ENCODE results near the gene UBAC2. TPM values are rescaled to one million over a fixed set of nuclear protein-coding genes. Genes with fewer than 3 reads are reported as not detected.
"Not testable (repeated sequence)": the region's sequence is repeated elsewhere in the genome, so short reads cannot be mapped to it uniquely, and the experiment has no call there.

Gene UBAC2
- total and polyA plus RNA-seq, 2 of the 8 experiments (the other 6 are each of a cell fraction or from before 2014, with no cell fraction given): 75.9 to 76.9 TPM

GRCh38 chr13:99249178-99249577 is 48.5 kb downstream of the UBAC2 start:
- CTCF ChIA-PET (ENCODE audit: partially characterized antibody): interaction anchor here (0.6 to 1.6 kb wide), 3 partner anchors 10 to 799 kb away, joined by 3 to 4 read pairs (median 3); no protein-coding TSS in a partner anchor
- H3K14ac ChIP-seq (ENCODE audit: insufficient read length); H2BK15ac ChIP-seq (ENCODE audit: low read length); H3K79me1 ChIP-seq (ENCODE audit: low read depth, low read length); H3K27me3 ChIP-seq (replicated peaks in 1 of 4; ENCODE audit: control insufficient read depth in 3 of 4, extremely low read depth in 1 of 4, insufficient read depth in 3 of 4, low read length in 3 of 4); H3K4me1 ChIP-seq (replicated peaks in 1 of 4; ENCODE audit: control insufficient read depth in 3 of 4, insufficient read depth in 4 of 4, low read length in 3 of 4); H3K4me3 ChIP-seq (ENCODE audit: extremely low read depth in 1 of 4, insufficient read depth in 2 of 4, low read depth in 3 of 4, low read length in 4 of 4); H3K36me3 ChIP-seq (ENCODE audit: control insufficient read depth in 2 of 4, insufficient read depth in 4 of 4, low read length in 3 of 4); H3K79me2 ChIP-seq (ENCODE audit: control insufficient read depth in 1 of 2, insufficient read depth in 2 of 2, low read length in 2 of 2); FAIRE-seq; H3K23me2 ChIP-seq (ENCODE audit: low read depth, low read length); H3K18ac ChIP-seq (ENCODE audit: extremely low read depth, low read length); H3K27ac ChIP-seq (ENCODE audit: low read depth, low read length); DNase-seq (ENCODE audit: low read depth in 1 of 2, low spot score in 2 of 2); H2BK20ac ChIP-seq (ENCODE audit: low read length); H4K20me1 ChIP-seq (replicated peaks in 1 of 2; ENCODE audit: control insufficient read depth in 1 of 2, insufficient read depth in 2 of 2, low read length in 2 of 2); H4K5ac ChIP-seq (ENCODE audit: insufficient read length, low read depth, low read length); H2BK12ac ChIP-seq (ENCODE audit: low read depth, low read length); H2BK120ac ChIP-seq (replicated peaks; ENCODE audit: low read depth, low read length); H3K4me2 ChIP-seq (ENCODE audit: insufficient read depth in 1 of 2, low read depth in 2 of 2, low read length in 2 of 2); H3K56ac ChIP-seq (replicated peaks; ENCODE audit: insufficient read length, low read depth, low read length); H3K9me3 ChIP-seq (ENCODE audit: insufficient read depth in 2 of 2, low read depth in 1 of 2, low read length in 1 of 2); POLR2A ChIA-PET (ENCODE audit: partially characterized antibody); H3K9ac ChIP-seq (replicated peaks in 1 of 4; ENCODE audit: extremely low read depth in 1 of 4, low read depth in 3 of 4, low read length in 3 of 4); H4K91ac ChIP-seq (replicated peaks; ENCODE audit: insufficient read length, low read length); H2BK5ac ChIP-seq (ENCODE audit: low read depth, low read length); H3K4ac ChIP-seq (replicated peaks; ENCODE audit: insufficient read length, low read depth, low read length); H2AFZ ChIP-seq (ENCODE audit: low read length); H4K8ac ChIP-seq (ENCODE audit: extremely low read depth, insufficient read depth, low read length); H2AK5ac ChIP-seq (ENCODE audit: low read depth, low read length); H3K23ac ChIP-seq (ENCODE audit: insufficient read length): not testable (repeated sequence)
- WGBS, 2 experiments (ENCODE audit: extremely low coverage in 1 of 2, insufficient coverage in 1 of 2, insufficient read length in 1 of 2, insufficient replicate concordance in 2 of 2, low coverage in 1 of 2, low lambda C conversion rate in 2 of 2, missing lambda C conversion rate in 1 of 2): 77% methylated on average over 3 of the region's 3 CpGs; no CpG with 5 or more reads in 1 of the 2 experiments

GRCh38 chr13:99249606-99250005 is 49.0 kb downstream of the UBAC2 start:
- H3K79me1 ChIP-seq (ENCODE audit: low read depth, low read length); H3K4me3 ChIP-seq (ENCODE audit: extremely low read depth in 1 of 4, insufficient read depth in 2 of 4, low read depth in 3 of 4, low read length in 4 of 4); H3K27me3 ChIP-seq (replicated peaks in 1 of 4; ENCODE audit: control insufficient read depth in 3 of 4, extremely low read depth in 1 of 4, insufficient read depth in 3 of 4, low read length in 3 of 4); H3K4me1 ChIP-seq (replicated peaks in 1 of 4; ENCODE audit: control insufficient read depth in 3 of 4, insufficient read depth in 4 of 4, low read length in 3 of 4); H3K56ac ChIP-seq (replicated peaks; ENCODE audit: insufficient read length, low read depth, low read length); H3K9me3 ChIP-seq (ENCODE audit: insufficient read depth in 2 of 2, low read depth in 1 of 2, low read length in 1 of 2); H3K18ac ChIP-seq (ENCODE audit: extremely low read depth, low read length); H2BK15ac ChIP-seq (ENCODE audit: low read length); H3K4me2 ChIP-seq (ENCODE audit: insufficient read depth in 1 of 2, low read depth in 2 of 2, low read length in 2 of 2); H4K8ac ChIP-seq (ENCODE audit: extremely low read depth, insufficient read depth, low read length); H3K4ac ChIP-seq (replicated peaks; ENCODE audit: insufficient read length, low read depth, low read length); H2AFZ ChIP-seq (ENCODE audit: low read length); H4K91ac ChIP-seq (replicated peaks; ENCODE audit: insufficient read length, low read length); H3K36me3 ChIP-seq (ENCODE audit: control insufficient read depth in 2 of 4, insufficient read depth in 4 of 4, low read length in 3 of 4); H3K27ac ChIP-seq (ENCODE audit: low read depth, low read length); H4K20me1 ChIP-seq (replicated peaks in 1 of 2; ENCODE audit: control insufficient read depth in 1 of 2, insufficient read depth in 2 of 2, low read length in 2 of 2); H2BK120ac ChIP-seq (replicated peaks; ENCODE audit: low read depth, low read length); DNase-seq (ENCODE audit: low read depth in 1 of 2, low spot score in 2 of 2); H2BK5ac ChIP-seq (ENCODE audit: low read depth, low read length); H3K9ac ChIP-seq (replicated peaks in 1 of 4; ENCODE audit: extremely low read depth in 1 of 4, low read depth in 3 of 4, low read length in 3 of 4); H2AK5ac ChIP-seq (ENCODE audit: low read depth, low read length); FAIRE-seq; H3K23ac ChIP-seq (ENCODE audit: insufficient read length); POLR2A ChIA-PET (ENCODE audit: partially characterized antibody); H2BK20ac ChIP-seq (ENCODE audit: low read length); H3K79me2 ChIP-seq (ENCODE audit: control insufficient read depth in 1 of 2, insufficient read depth in 2 of 2, low read length in 2 of 2); H3K14ac ChIP-seq (ENCODE audit: insufficient read length); H2BK12ac ChIP-seq (ENCODE audit: low read depth, low read length); H4K5ac ChIP-seq (ENCODE audit: insufficient read length, low read depth, low read length); H3K23me2 ChIP-seq (ENCODE audit: low read depth, low read length): not testable (repeated sequence)
- 94% methylated on average over 2 of the region's 2 CpGs; no CpG with 5 or more reads in 1 of the 2 experiments for WGBS, 2 experiments (ENCODE audit: extremely low coverage in 1 of 2, insufficient coverage in 1 of 2, insufficient read length in 1 of 2, insufficient replicate concordance in 2 of 2, low coverage in 1 of 2, low lambda C conversion rate in 2 of 2, missing lambda C conversion rate in 1 of 2)
- CTCF ChIA-PET (ENCODE audit: partially characterized antibody): interaction anchor here (1.6 kb wide), 1 partner anchor 10 kb away, joined by 3 read pairs; no protein-coding TSS in a partner anchor
